Suppressor macrophage treated with lipopolysaccharide for 4 hours (primary cell): Measurements from ENCODE around the gene CCDC27.

Experiments
- DNase-seq: peaks from one replicate; pipeline ENCODE4 v3.0.0-alpha.2; 2020

CCDC27 gene

GRCh38 chr1:3778590-3779264, 26.5 kb downstream of the CCDC27 start:
- no peak for DNase-seq

- DNase-seq = no peak
Observed at GRCh38 chr1:3779265-3779911, 27.1 kb downstream of the CCDC27 start.

GRCh38 chr1:3779912-3780416, 27.7 kb downstream of the CCDC27 start:
- no peak for DNase-seq

GRCh38 chr1:3780901-3781300, 28.7 kb downstream of the CCDC27 start:
- DNase-seq = no peak

GRCh38 chr1:3783651-3784474, 31.6 kb downstream of the CCDC27 start:
- no peak for DNase-seq

- no peak for DNase-seq
Observed at GRCh38 chr1:3785045-3785444, 32.8 kb downstream of the CCDC27 start.

GRCh38 chr1:3785456-3786157, 33.4 kb downstream of the CCDC27 start:
- no peak for DNase-seq

GRCh38 chr1:3786468-3787348, 34.5 kb downstream of the CCDC27 start:
- DNase-seq = no peak

- DNase-seq = no peak
Observed at GRCh38 chr1:3787349-3787715, 35.1 kb downstream of the CCDC27 start.

- DNase-seq = no peak
Observed at GRCh38 chr1:3787745-3788605, 35.7 kb downstream of the CCDC27 start.

GRCh38 chr1:3788756-3789420, 36.6 kb downstream of the CCDC27 start:
- DNase-seq = no peak

GRCh38 chr1:3789421-3790300, 37.4 kb downstream of the CCDC27 start:
- no peak for DNase-seq

GRCh38 chr1:3790500-3790923, 38.3 kb downstream of the CCDC27 start:
- DNase-seq = no peak

- no peak for DNase-seq
Observed at GRCh38 chr1:3790952-3791351, 38.7 kb downstream of the CCDC27 start.

- DNase-seq = no peak
Observed at GRCh38 chr1:3795453-3796214, 43.4 kb downstream of the CCDC27 start.

- peak; percentile 95 for DNase-seq
Observed at GRCh38 chr1:3796215-3797061, 44.2 kb downstream of the CCDC27 start, which contains the start of gene LRRC47. TSS of gene LRRC47 (minus strand) at chr1:3796498. CDS start at chr1:3796476, 22 bp downstream.

- peak; percentile 24 for DNase-seq
Observed at GRCh38 chr1:3799976-3800685, 47.9 kb downstream of the CCDC27 start.
